Thymus (tissue), 11 donors: ENCODE data around the gene ADAMTS17. TPM values are rescaled to one million over a fixed set of nuclear protein-coding genes. Genes with fewer than 3 reads are reported as not detected.
A peak's percentile ranks its signal among the peaks of the same experiment; 100 is the strongest.

Experiments
- DNase-seq, 9 donors: peaks; one replicate each; pipeline ENCODE4 v3.0.0-alpha.2; 2013; ENCODE audit warnings: low spot score in 9 of 9, low read depth in 6 of 9, missing footprints in 1 of 9
- H3K27ac ChIP-seq, 2 donors: one replicate each; pipeline ENCODE4 v1.5.1; 2013; ENCODE audit warnings: control low read depth in 1 of 2, low read depth in 1 of 2, low read length in 1 of 2, mild to moderate bottlenecking in 1 of 2, moderate library complexity in 1 of 2
- H3K27me3 ChIP-seq, 2 donors: one replicate each; pipeline ENCODE4 v1.5.1; 2013; ENCODE audit warnings: low read length in 1 of 2; ENCODE audit not compliant: control insufficient read depth in 2 of 2, insufficient read depth in 1 of 2
- H3K36me3 ChIP-seq, 2 donors: one replicate each; pipeline ENCODE4 v1.5.1; 2013; ENCODE audit warnings: low read length in 1 of 2, mild to moderate bottlenecking in 1 of 2, moderate library complexity in 1 of 2; ENCODE audit not compliant: control insufficient read depth in 2 of 2, insufficient read depth in 2 of 2
- H3K4me1 ChIP-seq, 2 donors: one replicate each; pipeline ENCODE4 v1.5.1; 2013; ENCODE audit warnings: low read length in 2 of 2; ENCODE audit not compliant: control insufficient read depth in 2 of 2, insufficient read depth in 2 of 2
- H3K4me3 ChIP-seq, 2 donors: one replicate each; pipeline ENCODE4 v1.5.1; 2013; ENCODE audit warnings: low read length in 2 of 2, control low read depth in 1 of 2, mild to moderate bottlenecking in 1 of 2
- H3K9me3 ChIP-seq, 2 donors: one replicate each; pipeline ENCODE4 v1.5.1; 2013; ENCODE audit warnings: low read length in 1 of 2, mild to moderate bottlenecking in 1 of 2; ENCODE audit not compliant: control insufficient read depth in 2 of 2, insufficient read depth in 1 of 2
- WGBS: extraction: QIAGEN DNeasy Blood & Tissue Kit; methylation state at CpG from one replicate; pipeline ENCODE4 v1.1.7; 2013; 5-methylcytosine and 5-hydroxymethylcytosine counted together
- polyA plus RNA-seq: library from polyadenylated mRNA; stranded (reverse); fragments of 200-250 nt; gene quantifications from one replicate; pipeline ENCODE4 v1.2.3, GENCODE V29; 2013
- total RNA-seq: library from RNA; stranded (reverse); fragments of 120-200 nt; gene quantifications from one replicate; pipeline ENCODE4 v1.2.4, GENCODE V29; 2013
- donor health status: healthy.

The ADAMTS17 gene
- total and polyA plus RNA-seq, 2 donors = 5.6 to 10.4 TPM

DNA sequence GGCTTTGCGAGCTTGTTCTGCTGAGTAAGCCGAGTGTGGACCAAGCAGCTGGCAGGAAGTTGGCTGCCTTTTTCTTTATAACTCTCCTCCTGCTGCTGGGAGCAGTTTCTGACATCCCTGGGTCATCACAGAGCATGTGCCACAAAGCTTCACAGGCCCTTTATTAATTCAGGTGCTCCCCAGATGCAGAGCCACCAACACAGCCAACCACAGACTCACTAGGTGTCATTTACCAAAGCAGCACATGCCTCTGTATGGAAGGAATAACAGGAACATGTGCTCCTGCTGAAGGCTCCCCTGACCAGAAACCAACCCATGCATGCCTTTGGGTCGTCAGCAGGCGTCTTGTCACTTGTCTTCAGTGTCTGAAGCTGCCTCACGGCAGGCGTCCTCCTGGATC, 152.5 kb downstream of the ADAMTS17 start:
- no peak for DNase-seq
- H3K27ac ChIP-seq = peak overlapping the region; percentile 43 to 48
- H3K36me3 ChIP-seq = peaks cover 0 to 5% of the 10 kb centered on the region in 2 donors
- 74% methylated on average over 6 of the region's 6 CpGs for WGBS
- no peak overlapping the region for H3K4me3 ChIP-seq
- H3K4me1 ChIP-seq = peaks cover 0 to 35% of the 10 kb centered on the region in 2 donors
- H3K27me3 ChIP-seq = no peaks in the 10 kb centered on the region
- no peaks in the 10 kb centered on the region for H3K9me3 ChIP-seq

DNA sequence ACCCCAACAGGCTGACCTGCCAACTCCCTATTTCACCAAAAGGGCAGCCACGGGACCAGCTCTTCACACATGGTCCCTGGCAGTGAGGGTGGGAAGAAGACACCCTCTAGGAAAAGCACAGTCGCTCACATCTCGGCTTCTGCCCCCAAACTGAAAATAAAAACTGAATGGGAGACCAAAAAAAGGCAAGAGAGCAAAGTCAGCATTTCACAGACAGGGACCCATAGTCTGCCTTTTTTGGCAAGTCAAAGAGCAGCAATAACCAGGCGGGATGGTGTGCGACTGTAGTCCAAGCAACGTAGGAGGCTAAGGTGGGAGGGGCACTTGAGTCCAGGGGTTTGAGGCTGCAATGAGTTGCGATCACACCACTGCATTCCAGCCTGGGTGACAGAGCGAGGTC, 154.1 kb downstream of the ADAMTS17 start:
- DNase-seq = no peak
- Histone ChIP-seq H3K27ac (peak overlapping the region in 1 of 2 donors; percentile 62), H3K36me3 (no peaks in the 10 kb centered on the region), H3K4me1 (peaks cover 0 to 35% of the 10 kb centered on the region in 2 donors), H3K4me3 (no peak overlapping the region), H3K9me3 (no peaks in the 10 kb centered on the region), H3K27me3 (no peaks in the 10 kb centered on the region)
- WGBS = 94% methylated on average over 8 of the region's 8 CpGs

DNA sequence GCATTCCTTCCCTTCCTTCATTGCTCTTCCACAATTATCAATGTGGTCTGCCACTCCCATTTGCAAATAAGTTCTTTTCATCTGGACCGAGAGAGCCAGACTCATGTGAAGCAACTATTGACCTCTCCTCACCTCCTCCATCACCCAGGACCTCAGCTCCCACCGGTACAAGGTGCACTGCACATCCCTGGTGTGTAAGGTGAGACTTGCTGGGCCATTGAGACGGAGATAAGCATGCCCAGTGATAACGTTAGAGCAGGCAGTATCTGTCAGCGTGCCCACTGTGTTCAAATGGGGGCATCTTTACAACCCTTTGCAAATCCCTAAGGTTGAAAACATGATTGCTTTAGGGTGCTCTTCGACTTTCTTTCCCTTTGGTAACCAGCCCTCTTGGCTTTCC, 154.8 kb downstream of the ADAMTS17 start:
- Histone ChIP-seq H3K36me3 (no peaks in the 10 kb centered on the region), H3K27me3 (no peaks in the 10 kb centered on the region), H3K4me1 (peaks cover 0 to 31% of the 10 kb centered on the region in 2 donors), H3K4me3 (no peak overlapping the region), H3K9me3 (no peaks in the 10 kb centered on the region), H3K27ac (no peak overlapping the region)
- WGBS = 86% methylated on average over 6 of the region's 6 CpGs
- no peak for DNase-seq

DNA sequence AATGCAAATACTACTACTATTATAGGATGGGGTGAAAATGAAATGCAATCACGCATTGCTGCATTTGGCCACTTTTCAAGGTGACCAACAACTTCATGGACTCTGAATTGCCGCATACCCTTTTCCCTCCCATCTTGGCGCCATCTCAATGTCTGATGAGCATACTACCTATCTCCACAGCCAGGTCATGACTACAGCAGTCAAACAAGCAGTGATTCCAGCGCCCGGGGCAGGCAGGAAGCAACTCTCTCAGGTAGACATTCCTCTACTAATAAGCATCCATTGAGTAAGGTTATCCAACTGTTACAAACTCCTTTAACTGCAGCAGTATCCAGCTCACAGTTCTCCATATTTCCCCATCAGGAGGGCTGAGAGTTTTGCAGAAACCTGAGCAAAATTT, 155.4 kb downstream of the ADAMTS17 start:
- no peaks in the 10 kb centered on the region for H3K27me3 ChIP-seq
- WGBS = 96% methylated on average over 5 of the region's 5 CpGs
- DNase-seq = no peak

DNA sequence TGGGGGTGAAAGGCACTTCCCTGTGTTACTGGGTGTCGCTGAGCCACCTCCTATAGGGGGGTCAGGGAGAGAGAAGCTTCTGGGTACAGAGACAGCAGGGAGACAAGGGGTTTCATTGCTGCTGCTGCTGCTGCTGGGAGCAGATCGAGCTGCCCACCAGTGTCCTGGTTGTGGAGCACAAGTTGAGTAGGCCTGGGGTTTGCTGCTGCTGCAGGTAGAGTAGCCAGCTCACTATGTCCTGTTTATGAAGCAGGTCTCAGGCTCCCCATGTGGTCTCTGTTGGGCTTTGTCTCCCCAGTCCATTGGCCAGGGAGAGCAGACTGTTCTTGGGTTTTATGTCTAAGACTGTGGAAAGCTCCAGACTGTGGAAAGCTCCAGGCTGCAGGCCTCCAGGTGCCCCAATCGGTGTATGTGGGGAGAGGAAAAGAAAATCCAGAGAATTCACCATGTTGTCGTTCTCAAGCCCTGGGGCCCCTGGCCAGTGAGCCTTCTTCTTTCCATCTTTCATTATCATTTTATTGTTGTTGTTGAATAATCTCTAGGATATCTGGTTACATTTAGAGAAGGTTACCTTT, 157.8 kb downstream of the ADAMTS17 start:
- WGBS = 87% methylated on average over 4 of the region's 4 CpGs
- H3K4me1 ChIP-seq = peaks cover 0 to 6% of the 10 kb centered on the region in 2 donors
- H3K27me3 ChIP-seq = no peaks in the 10 kb centered on the region
- H3K36me3 ChIP-seq = no peaks in the 10 kb centered on the region
- peaks cover 0 to 4% of the 10 kb centered on the region in 2 donors for H3K9me3 ChIP-seq
- H3K4me3 ChIP-seq = no peak overlapping the region
- no peak overlapping the region for H3K27ac ChIP-seq
- no peak for DNase-seq

More for the DNA sequence above, 155.4 kb downstream of the ADAMTS17 start:
- Histone ChIP-seq H3K4me1 (peaks cover 0 to 26% of the 10 kb centered on the region in 2 donors), H3K4me3 (no peak overlapping the region), H3K9me3 (no peaks in the 10 kb centered on the region), H3K27ac (no peak overlapping the region), H3K36me3 (no peaks in the 10 kb centered on the region)

DNA sequence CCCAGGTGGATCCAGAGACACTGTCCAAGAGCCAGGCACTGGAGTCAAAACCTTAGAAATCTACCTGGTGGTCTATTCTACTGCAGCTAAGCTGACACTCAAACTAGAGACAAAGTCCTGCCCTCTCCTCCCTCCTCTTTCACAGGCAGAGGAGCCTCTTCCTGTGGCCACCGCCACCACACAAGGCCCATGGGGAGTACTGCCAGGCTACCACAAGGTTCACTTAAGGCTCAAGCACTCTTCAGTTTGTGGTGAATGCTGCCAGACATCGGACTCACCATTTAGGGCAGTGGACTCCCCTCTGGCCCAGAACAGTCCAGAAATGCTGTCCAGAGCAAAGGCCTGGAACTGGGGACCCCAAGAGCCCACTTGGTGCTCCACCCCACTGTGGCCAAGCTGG, 160.9 kb downstream of the ADAMTS17 start:
- no peak for DNase-seq
- Histone ChIP-seq H3K9me3 (peaks cover 0 to 6% of the 10 kb centered on the region in 2 donors), H3K4me1 (no peaks in the 10 kb centered on the region), H3K4me3 (no peak overlapping the region), H3K27me3 (no peaks in the 10 kb centered on the region), H3K27ac (no peak overlapping the region), H3K36me3 (no peaks in the 10 kb centered on the region)
- 96% methylated on average over 2 of the region's 2 CpGs for WGBS

DNA sequence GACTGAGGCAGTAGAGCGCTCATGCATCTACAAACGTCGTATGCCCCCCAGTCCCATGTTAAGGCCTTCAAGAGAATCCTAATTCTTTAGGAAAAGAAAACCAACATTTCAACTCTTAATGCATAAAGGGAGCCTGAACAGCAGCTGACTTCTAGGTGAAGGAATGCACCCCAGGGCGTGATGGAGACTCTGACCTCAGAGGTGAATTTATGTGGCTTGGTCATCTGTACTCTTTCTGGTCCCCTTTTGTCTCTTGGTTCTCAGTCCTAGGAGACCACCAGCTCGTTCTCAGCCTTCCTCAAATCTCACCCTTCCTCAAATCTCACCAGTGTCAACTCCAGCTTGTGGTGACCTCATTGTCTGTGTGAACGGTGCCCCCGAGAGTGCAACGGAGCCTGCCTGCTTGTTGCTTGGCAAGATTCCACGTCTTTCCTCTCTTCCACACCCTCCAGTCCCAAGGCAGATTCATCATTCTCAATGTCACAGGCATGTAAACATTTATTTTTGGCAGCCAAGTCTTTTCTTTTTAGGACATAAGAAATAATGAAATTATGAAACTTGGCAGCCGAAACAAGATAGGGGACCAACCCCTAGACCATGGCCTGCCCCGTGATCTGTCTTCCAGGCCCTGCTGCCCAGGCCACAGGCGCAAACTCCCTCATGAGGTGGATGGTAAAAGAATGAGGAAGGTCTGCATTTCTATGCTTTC, 166.2 kb downstream of the ADAMTS17 start:
- Histone ChIP-seq H3K27me3 (no peaks in the 10 kb centered on the region), H3K36me3 (no peaks in the 10 kb centered on the region), H3K9me3 (peaks cover 6 to 26% of the 10 kb centered on the region in 2 donors), H3K27ac (no peak overlapping the region), H3K4me1 (no peaks in the 10 kb centered on the region), H3K4me3 (no peak overlapping the region)
- WGBS = 87% methylated on average over 12 of the region's 12 CpGs
- DNase-seq = no peak

DNA sequence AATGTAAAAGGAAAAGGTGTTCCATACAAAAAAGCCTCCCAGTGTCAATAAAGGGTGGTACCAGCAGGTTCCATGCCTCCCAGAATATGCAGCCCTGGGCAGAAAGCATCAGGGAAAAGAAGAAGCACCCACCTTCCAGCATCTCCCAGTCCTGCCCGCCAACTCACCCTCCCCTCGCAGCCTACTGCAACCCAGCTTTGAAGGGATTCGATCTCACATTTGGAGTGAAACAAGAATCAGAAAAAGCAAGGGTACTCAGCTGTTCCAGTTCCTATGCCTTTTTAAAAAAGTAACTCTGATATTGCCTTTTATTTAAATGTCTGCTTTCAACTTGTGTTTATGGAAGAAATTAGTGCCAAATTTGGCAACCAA, 166.9 kb downstream of the ADAMTS17 start:
- H3K9me3 ChIP-seq = peaks cover 6 to 26% of the 10 kb centered on the region in 2 donors
- no peak for DNase-seq
- no peak overlapping the region for H3K4me3 ChIP-seq
- no peaks in the 10 kb centered on the region for H3K27me3 ChIP-seq
- 94% methylated on average over 3 of the region's 3 CpGs for WGBS
- no peaks in the 10 kb centered on the region for H3K4me1 ChIP-seq
- H3K27ac ChIP-seq = no peak overlapping the region
- no peaks in the 10 kb centered on the region for H3K36me3 ChIP-seq

DNA sequence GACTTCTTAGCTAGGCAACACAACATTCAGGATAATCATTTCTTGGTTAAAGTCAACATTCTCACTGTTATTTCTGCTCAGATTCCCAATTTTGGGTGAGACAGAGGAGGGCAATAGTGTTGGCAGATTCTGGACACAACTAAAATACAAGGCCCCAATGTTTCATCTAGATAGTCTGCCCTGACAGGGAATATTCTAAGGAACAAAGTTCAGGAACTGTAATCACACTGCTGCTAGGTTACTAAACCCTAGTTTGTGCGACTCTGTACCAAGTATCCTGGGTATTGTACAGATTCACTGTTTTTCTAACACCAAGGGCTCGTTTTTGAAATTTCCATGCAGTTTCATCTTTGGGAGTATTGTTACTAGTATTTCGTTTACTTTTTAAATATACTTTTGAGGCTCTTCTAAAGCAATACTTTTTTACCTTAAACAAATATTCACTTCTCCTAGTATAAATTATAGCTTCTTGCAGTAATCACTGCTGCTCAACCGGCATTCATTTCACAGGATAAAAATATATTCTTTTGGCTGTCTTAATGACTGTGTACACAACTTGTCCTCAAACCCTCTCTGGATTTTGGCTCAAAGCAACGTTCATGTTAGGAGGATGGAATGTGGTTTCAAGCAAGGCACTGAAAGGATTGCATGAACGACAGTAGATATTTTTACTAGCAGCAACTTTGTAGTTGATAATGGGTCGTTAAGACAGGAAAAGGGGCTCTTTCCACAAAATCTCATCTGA, 167.4 kb downstream of the ADAMTS17 start:
- DNase-seq = no peak
- H3K4me3 ChIP-seq = no peak overlapping the region
- H3K27me3 ChIP-seq = no peaks in the 10 kb centered on the region
- peaks cover 6 to 26% of the 10 kb centered on the region in 2 donors for H3K9me3 ChIP-seq
- H3K36me3 ChIP-seq = no peaks in the 10 kb centered on the region
- 84% methylated on average over 7 of the region's 7 CpGs for WGBS
- H3K27ac ChIP-seq = no peak overlapping the region
- no peaks in the 10 kb centered on the region for H3K4me1 ChIP-seq
